H9 (cell line): Measurements from ENCODE around the gene SMIM20. TPM values are rescaled to one million over a fixed set of nuclear protein-coding genes. Genes with fewer than 3 reads are reported as not detected.

Source experiments
- DNase-seq: peaks from one replicate; pipeline ENCODE4 v3.0.0-alpha.2; 2017
- H2AFZ ChIP-seq: one replicate; pipeline ENCODE4 v1.6.1; 2013; ENCODE audit warnings: mild to moderate bottlenecking, low read length, control low read depth, moderate library complexity
- H2AK5ac ChIP-seq: 2 replicates; pipeline ENCODE4 v1.6.1; 2013; ENCODE audit warnings: low read length, control low read depth, mixed read lengths; ENCODE audit not compliant: insufficient read length
- H2BK120ac ChIP-seq: one replicate; pipeline ENCODE4 v1.6.1; 2013; ENCODE audit warnings: low read depth, mild to moderate bottlenecking, low read length, control low read depth, inconsistent platforms; ENCODE audit not compliant: poor library complexity, severe bottlenecking
- H2BK12ac ChIP-seq: 2 replicates; pipeline ENCODE4 v1.6.1; 2013; ENCODE audit warnings: low read length, control low read depth, mixed read lengths, low read depth; ENCODE audit not compliant: insufficient read length
- H2BK15ac ChIP-seq: 2 replicates; pipeline ENCODE4 v1.6.1; 2013; ENCODE audit warnings: low read depth, low read length, control low read depth
- H2BK20ac ChIP-seq: one replicate; pipeline ENCODE4 v1.6.1; 2013; ENCODE audit warnings: low read depth, mild to moderate bottlenecking, low read length, control low read depth, inconsistent platforms; ENCODE audit not compliant: poor library complexity, severe bottlenecking
- H2BK5ac ChIP-seq: 2 replicates; pipeline ENCODE4 v1.6.1; 2013; ENCODE audit warnings: low read length, control low read depth, mixed read lengths; ENCODE audit not compliant: insufficient read length
- H3K14ac ChIP-seq: 2 replicates; pipeline ENCODE4 v1.6.1; 2013; ENCODE audit warnings: low read length, control low read depth; ENCODE audit not compliant: insufficient read depth
- H3K18ac ChIP-seq: 2 replicates; pipeline ENCODE4 v1.6.1; 2013; ENCODE audit warnings: low read depth, mild to moderate bottlenecking, mixed read lengths, low read length, control low read depth; ENCODE audit not compliant: insufficient read length
- H3K23ac ChIP-seq: 2 replicates; pipeline ENCODE4 v1.6.1; 2013; ENCODE audit warnings: low read length, control low read depth, mixed read lengths, low read depth; ENCODE audit not compliant: insufficient read length
- H3K23me2 ChIP-seq: 2 replicates; pipeline ENCODE4 v1.6.1; 2013; ENCODE audit warnings: low read depth, mild to moderate bottlenecking, mixed read lengths, low read length, control low read depth; ENCODE audit not compliant: insufficient read length, poor library complexity, severe bottlenecking
- H3K27ac ChIP-seq: 2 replicates; pipeline ENCODE4 v1.5.1; 2013; ENCODE audit warnings: low read length, control low read depth, mixed read lengths, low read depth; ENCODE audit not compliant: insufficient read length
- H3K27me3 ChIP-seq: 2 replicates; pipeline ENCODE4 v1.6.1; 2013; ENCODE audit warnings: low read length, control low read depth, inconsistent platforms; ENCODE audit not compliant: insufficient read depth
- H3K4ac ChIP-seq: 2 replicates; pipeline ENCODE4 v1.6.1; 2013; ENCODE audit warnings: low read depth, mild to moderate bottlenecking, control low read depth, inconsistent platforms, low read length, moderate library complexity
- H3K4me1 ChIP-seq: 2 replicates; pipeline ENCODE4 v1.6.1; 2013; ENCODE audit warnings: low read length, control low read depth, inconsistent platforms; ENCODE audit not compliant: insufficient read depth
- H3K4me2 ChIP-seq: 2 replicates; pipeline ENCODE4 v1.6.1; 2013; ENCODE audit warnings: low read length, control low read depth, mixed read lengths; ENCODE audit not compliant: insufficient read length, insufficient read depth
- H3K56ac ChIP-seq: 2 replicates; pipeline ENCODE4 v1.6.1; 2013; ENCODE audit warnings: low read depth, mild to moderate bottlenecking, mixed read lengths, low read length, control low read depth; ENCODE audit not compliant: insufficient read length
- H3K79me1 ChIP-seq: 2 replicates; pipeline ENCODE4 v1.6.1; 2013; ENCODE audit warnings: low read depth, mild to moderate bottlenecking, moderate library complexity, low read length, control low read depth, inconsistent platforms; ENCODE audit not compliant: insufficient read depth, poor library complexity, severe bottlenecking
- H3K79me2 ChIP-seq: 2 replicates; pipeline ENCODE4 v1.6.1; 2013; ENCODE audit warnings: low read length, control low read depth, inconsistent platforms; ENCODE audit not compliant: insufficient read depth
- H3K9ac ChIP-seq: 2 replicates; pipeline ENCODE4 v1.6.1; 2013; ENCODE audit warnings: low read length, control low read depth, mixed read lengths; ENCODE audit not compliant: insufficient read length; ENCODE audit errors: extremely low read depth
- H3K9me3 ChIP-seq: one replicate; pipeline ENCODE4 v1.6.1; 2013; ENCODE audit warnings: low read depth, low read length, inconsistent platforms; ENCODE audit not compliant: control insufficient read depth
- H3T11ph ChIP-seq: one replicate; pipeline ENCODE4 v1.6.1; 2013; ENCODE audit warnings: mild to moderate bottlenecking, low read length, control low read depth, inconsistent platforms
- H4K20me1 ChIP-seq: one replicate; pipeline ENCODE4 v1.6.1; 2013; ENCODE audit not compliant: control insufficient read depth, insufficient read length, insufficient read depth
- H4K5ac ChIP-seq: 2 replicates; pipeline ENCODE4 v1.6.1; 2013; ENCODE audit warnings: low read depth, mild to moderate bottlenecking, mixed read lengths, low read length, control low read depth; ENCODE audit not compliant: insufficient read length
- H4K8ac ChIP-seq: replicated peaks from 2 replicates; pipeline ENCODE4 v1.6.1; 2013; ENCODE audit warnings: low read length, control low read depth, mixed read lengths, low read depth; ENCODE audit not compliant: insufficient read length
- H4K91ac ChIP-seq: 2 replicates; pipeline ENCODE4 v1.6.1; 2013; ENCODE audit warnings: low read depth, mild to moderate bottlenecking, moderate library complexity, mixed read lengths, low read length, control low read depth; ENCODE audit not compliant: insufficient read length
- H3K27ac Mint-ChIP-seq, 3 experiments: 2 replicates in 2 of 3; 3 replicates in 1 of 3; pipeline ENCODE4 v1.8.0; 2020 to 2021; ENCODE audit warnings: mixed read lengths in 3 of 3, mild to moderate bottlenecking in 1 of 3, moderate library complexity in 1 of 3
- H3K27me3 Mint-ChIP-seq: 2 replicates; pipeline ENCODE4 v1.8.0; 2021; ENCODE audit warnings: low read depth, mild to moderate bottlenecking, moderate library complexity, mixed read lengths
- H3K36me3 Mint-ChIP-seq, 3 experiments: 2 replicates in 2 of 3; 3 replicates in 1 of 3; pipeline ENCODE4 v1.8.0; 2020 to 2021; ENCODE audit warnings: low read depth in 3 of 3, mixed read lengths in 3 of 3; ENCODE audit not compliant: insufficient read depth in 1 of 3
- H3K4me1 Mint-ChIP-seq, 2 experiments: 2 replicates each; pipeline ENCODE4 v1.8.0; 2020; ENCODE audit warnings: mixed read lengths in 2 of 2
- H3K4me3 Mint-ChIP-seq, 2 experiments: 2 replicates in 1 of 2; 3 replicates in 1 of 2; pipeline ENCODE4 v1.8.0; 2020 to 2021; ENCODE audit warnings: mild to moderate bottlenecking in 2 of 2, mixed read lengths in 2 of 2, moderate library complexity in 1 of 2
- H3K9me3 Mint-ChIP-seq, 2 experiments: 2 replicates in 1 of 2; 3 replicates in 1 of 2; pipeline ENCODE4 v1.8.0; 2020; ENCODE audit warnings: mild to moderate bottlenecking in 2 of 2, mixed read lengths in 2 of 2, moderate library complexity in 1 of 2
- WGBS: extraction: QIAGEN DNeasy Blood & Tissue Kit; methylation state at CpG from one replicate; pipeline ENCODE4 v1.1.7; 2013; ENCODE audit warnings: missing lambda C conversion rate, low lambda C conversion rate, mixed read lengths; ENCODE audit not compliant: insufficient read length; ENCODE audit errors: extremely low coverage; 5-methylcytosine and 5-hydroxymethylcytosine counted together
- total RNA-seq: library from RNA; stranded (reverse); gene quantifications from 2 replicates; pipeline ENCODE4 v1.2.1, GENCODE V29; 2021
- TF ChIP-seq, protein P1 (sequence below): fragments of 200-600 bp; sonication (generic); conservative IDR thresholded peaks from 3 replicates; pipeline ENCODE4 v1.8.0; 2021; ENCODE audit warnings: antibody characterized with exemption, mild to moderate bottlenecking

Gene SMIM20
- total RNA-seq, 1 experiment from 2014 or later: 40.2 TPM

DNA sequence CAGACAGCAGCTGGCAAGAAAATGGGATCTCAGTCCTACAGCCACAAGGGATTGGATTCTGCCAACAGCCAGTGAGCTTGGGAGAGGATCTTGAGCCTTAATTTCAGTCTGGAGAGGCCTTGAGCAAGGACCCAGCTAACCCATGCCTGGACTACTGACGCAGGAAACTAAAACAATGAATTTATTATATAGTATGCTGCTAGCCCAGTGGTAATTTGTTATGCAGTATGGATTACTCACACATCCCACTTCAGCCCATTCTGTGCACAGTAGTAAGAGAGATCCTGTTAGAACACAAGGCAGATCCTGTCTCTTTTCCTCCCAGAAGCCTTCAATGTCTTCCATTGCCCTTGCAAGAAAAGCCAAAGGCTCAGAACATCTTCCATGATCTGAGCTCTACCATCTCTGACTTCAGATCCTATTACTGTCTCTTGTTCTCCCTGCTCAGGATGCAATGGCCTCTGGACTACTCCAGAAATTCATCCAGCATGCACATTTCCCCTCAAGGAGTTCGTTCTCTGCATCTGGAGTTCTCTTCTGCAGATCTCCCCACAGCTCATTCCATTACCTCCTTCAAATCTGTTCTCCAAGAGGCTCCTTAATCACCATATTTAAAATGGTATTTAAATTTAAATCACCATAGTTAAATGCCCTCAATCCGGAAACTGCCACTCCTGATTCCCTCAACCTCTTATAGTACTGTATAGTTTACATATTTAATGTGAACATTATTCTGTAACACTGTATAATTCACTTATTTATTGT, 27.6 kb downstream of the SMIM20 start:
- H3K9me3 Mint-ChIP-seq: peaks cover 3 to 7% of the 10 kb centered on the region in 2 experiments; a peak in 4 of 5 replicates
- no peak overlapping the region for H3K4ac ChIP-seq
- H4K91ac ChIP-seq: no peak overlapping the region
- H2BK12ac ChIP-seq: no peak overlapping the region
- no peak overlapping the region for H4K5ac ChIP-seq
- H4K8ac ChIP-seq: no peak overlapping the region
- no peak overlapping the region for H2BK20ac ChIP-seq
- no peak overlapping the region for H2BK5ac ChIP-seq
- H3K27me3 ChIP-seq: no peaks in the 10 kb centered on the region
- no peak overlapping the region for H2BK120ac ChIP-seq
- H2BK15ac ChIP-seq: no peak overlapping the region
- no peak overlapping the region for H2AK5ac ChIP-seq
- H3K4me1 ChIP-seq: no peaks in the 10 kb centered on the region
- TF ChIP-seq, protein P1, sequence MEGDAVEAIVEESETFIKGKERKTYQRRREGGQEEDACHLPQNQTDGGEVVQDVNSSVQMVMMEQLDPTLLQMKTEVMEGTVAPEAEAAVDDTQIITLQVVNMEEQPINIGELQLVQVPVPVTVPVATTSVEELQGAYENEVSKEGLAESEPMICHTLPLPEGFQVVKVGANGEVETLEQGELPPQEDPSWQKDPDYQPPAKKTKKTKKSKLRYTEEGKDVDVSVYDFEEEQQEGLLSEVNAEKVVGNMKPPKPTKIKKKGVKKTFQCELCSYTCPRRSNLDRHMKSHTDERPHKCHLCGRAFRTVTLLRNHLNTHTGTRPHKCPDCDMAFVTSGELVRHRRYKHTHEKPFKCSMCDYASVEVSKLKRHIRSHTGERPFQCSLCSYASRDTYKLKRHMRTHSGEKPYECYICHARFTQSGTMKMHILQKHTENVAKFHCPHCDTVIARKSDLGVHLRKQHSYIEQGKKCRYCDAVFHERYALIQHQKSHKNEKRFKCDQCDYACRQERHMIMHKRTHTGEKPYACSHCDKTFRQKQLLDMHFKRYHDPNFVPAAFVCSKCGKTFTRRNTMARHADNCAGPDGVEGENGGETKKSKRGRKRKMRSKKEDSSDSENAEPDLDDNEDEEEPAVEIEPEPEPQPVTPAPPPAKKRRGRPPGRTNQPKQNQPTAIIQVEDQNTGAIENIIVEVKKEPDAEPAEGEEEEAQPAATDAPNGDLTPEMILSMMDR: no peak
- H3K9ac ChIP-seq: no peak overlapping the region
- H4K20me1 ChIP-seq: no peaks in the 10 kb centered on the region
- H3K56ac ChIP-seq: no peak overlapping the region
- H3K27ac Mint-ChIP-seq: no peak overlapping the region
- H3K18ac ChIP-seq: no peak overlapping the region
- H3K36me3 Mint-ChIP-seq: peaks cover 0 to 4% (median 3%) of the 10 kb centered on the region in 3 experiments; a peak in 1 of 7 replicates
- no peaks in the 10 kb centered on the region for H3K79me1 ChIP-seq
- no peaks in the 10 kb centered on the region for H3K79me2 ChIP-seq
- DNase-seq: no peak
- no peak overlapping the region for H2AFZ ChIP-seq
- H3K9me3 ChIP-seq: no peaks in the 10 kb centered on the region
- H3K27me3 Mint-ChIP-seq: peaks cover 9% of the 10 kb centered on the region
- H3K4me1 Mint-ChIP-seq: peaks cover 3 to 4% of the 10 kb centered on the region in 2 experiments; a peak in 2 of 4 replicates
- no CpG with 5 or more reads among the region's 3 CpGs for WGBS
- no peak overlapping the region for H3K27ac ChIP-seq
- no peak overlapping the region for H3K23ac ChIP-seq
- no peaks in the 10 kb centered on the region for H3K23me2 ChIP-seq
- no peak overlapping the region for H3T11ph ChIP-seq
- H3K14ac ChIP-seq: no peak overlapping the region
- H3K4me3 Mint-ChIP-seq: no peak overlapping the region
- H3K4me2 ChIP-seq: no peak overlapping the region
